GM19328 (cell line): ENCODE results near the gene FUBP1.
A peak's percentile ranks its signal among the peaks of the same experiment; 100 is the strongest.
"Not testable (repeated sequence)": the region's sequence is repeated elsewhere in the genome, so short reads cannot be mapped to it uniquely, and the experiment has no call there.

ENCODE experiments used
- ATAC-seq: cut with Tn5 transposase; IDR thresholded peaks from one replicate; pipeline ENCODE4 v1.9.1; 2021; ENCODE audit warnings: mild to moderate bottlenecking, moderate library complexity; ENCODE audit not compliant: unreplicated experiment

Gene FUBP1

GRCh38 chr1:77978969-77979876 lies at the start of gene FUBP1:
Gene FUBP1, minus strand, starts transcription at chr1:77979072. Its CDS starts 68 bp downstream, at chr1:77979004.
- peak; percentile 71 for ATAC-seq

GRCh38 chr1:78021134-78021533 lies 42.3 kb upstream of the FUBP1 start:
- ATAC-seq = not testable (repeated sequence)

- no peak for ATAC-seq
Observed at GRCh38 chr1:78019024-78019423, 40.2 kb upstream of the FUBP1 start.

- no peak for ATAC-seq
Observed at GRCh38 chr1:78015148-78015547, 36.3 kb upstream of the FUBP1 start.

GRCh38 chr1:78011050-78011449 lies 32.2 kb upstream of the FUBP1 start:
- no peak for ATAC-seq

- ATAC-seq = no peak
Observed at GRCh38 chr1:78009836-78010235, 31.0 kb upstream of the FUBP1 start.

GRCh38 chr1:78009276-78009675 lies 30.4 kb upstream of the FUBP1 start:
- ATAC-seq = no peak

- ATAC-seq = no peak
Observed at GRCh38 chr1:78007677-78008341, 28.9 kb upstream of the FUBP1 start.

GRCh38 chr1:78006521-78006920 lies 27.6 kb upstream of the FUBP1 start:
- ATAC-seq = no peak

GRCh38 chr1:78005755-78006154 lies 26.9 kb upstream of the FUBP1 start:
- ATAC-seq = no peak

- no peak for ATAC-seq
Observed at GRCh38 chr1:78005448-78005722, 26.5 kb upstream of the FUBP1 start.

GRCh38 chr1:78004719-78005447 lies 26.0 kb upstream of the FUBP1 start, which contains the start of gene DNAJB4:
Gene DNAJB4, plus strand, starts transcription at chr1:78004939. Its CDS starts 172 bp downstream, at chr1:78005111.
- ATAC-seq = peak; percentile 99

- ATAC-seq = peak; percentile 42
Observed at GRCh38 chr1:78003882-78004718, 25.2 kb upstream of the FUBP1 start.

GRCh38 chr1:78003070-78003746 lies 24.3 kb upstream of the FUBP1 start:
- ATAC-seq = no peak

GRCh38 chr1:78000536-78000935 lies 21.7 kb upstream of the FUBP1 start:
- not testable (repeated sequence) for ATAC-seq

GRCh38 chr1:77996734-77997133 lies 17.9 kb upstream of the FUBP1 start:
- ATAC-seq = no peak

- ATAC-seq = no peak
Observed at GRCh38 chr1:77994117-77994705, 15.3 kb upstream of the FUBP1 start.

GRCh38 chr1:77991638-77992037 lies 12.8 kb upstream of the FUBP1 start:
- no peak for ATAC-seq

GRCh38 chr1:77990629-77991204 lies 11.8 kb upstream of the FUBP1 start:
- ATAC-seq = no peak
